Right forelimb (tissue), 1 donor: ENCODE measurements around the gene AHNAK.
"Not testable (repeated sequence)": the region's sequence is repeated elsewhere in the genome, so short reads cannot be mapped to it uniquely, and the experiment has no call there.

ENCODE experiments used
- DNase-seq: peaks from one replicate; pipeline ENCODE4 v3.0.0-alpha.2; 2018

Gene AHNAK

DNA sequence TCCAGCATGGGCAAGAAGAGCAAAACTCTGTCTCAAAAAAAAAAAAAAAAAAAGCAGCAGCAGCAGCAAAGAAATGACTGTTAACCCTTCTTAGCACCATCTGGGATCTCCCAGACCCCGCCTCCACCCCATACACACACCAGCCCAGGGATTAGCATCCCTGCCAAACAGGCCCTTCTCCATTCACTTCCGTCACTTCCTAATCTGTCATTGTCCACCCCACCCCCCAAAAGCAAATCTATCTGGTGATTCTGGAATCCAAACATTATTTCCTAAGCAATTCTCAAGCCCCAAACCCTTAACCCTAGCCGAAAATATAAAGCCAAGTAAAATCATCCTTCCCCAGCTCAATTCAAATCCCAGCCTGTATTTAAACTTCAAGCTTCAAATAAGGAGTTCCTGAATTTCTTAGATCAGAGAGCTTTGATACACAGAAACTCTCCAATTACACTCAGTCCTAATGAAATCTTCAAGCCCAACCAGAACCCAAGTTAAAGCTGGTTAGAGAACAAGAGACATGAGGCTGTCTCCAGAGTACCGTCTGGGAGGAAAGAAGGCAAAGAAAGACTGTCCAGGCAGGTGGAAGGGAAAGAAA, 6.0 kb upstream of the AHNAK start:
- peak; percentile 59 for DNase-seq

DNA sequence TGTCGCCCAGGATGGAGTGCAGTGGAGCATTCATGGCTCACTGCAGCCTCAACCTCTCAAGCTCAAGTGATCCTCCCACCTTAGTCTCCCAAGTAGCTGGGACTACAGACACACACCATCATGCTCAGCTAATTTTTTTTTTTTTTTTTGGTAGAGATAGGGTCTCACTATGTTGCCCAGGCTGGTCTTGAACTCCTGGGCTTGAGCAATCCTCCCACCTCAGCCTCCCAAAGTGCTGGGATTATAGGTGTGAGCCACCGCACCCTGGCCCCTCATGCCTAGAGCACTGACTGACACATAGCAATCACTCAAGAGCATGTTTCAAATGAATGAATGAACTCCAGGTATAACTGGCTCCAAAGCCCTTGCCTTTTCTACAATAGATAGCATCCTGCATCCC, 3.9 kb upstream of the AHNAK start:
- DNase-seq = not testable (repeated sequence)

DNA sequence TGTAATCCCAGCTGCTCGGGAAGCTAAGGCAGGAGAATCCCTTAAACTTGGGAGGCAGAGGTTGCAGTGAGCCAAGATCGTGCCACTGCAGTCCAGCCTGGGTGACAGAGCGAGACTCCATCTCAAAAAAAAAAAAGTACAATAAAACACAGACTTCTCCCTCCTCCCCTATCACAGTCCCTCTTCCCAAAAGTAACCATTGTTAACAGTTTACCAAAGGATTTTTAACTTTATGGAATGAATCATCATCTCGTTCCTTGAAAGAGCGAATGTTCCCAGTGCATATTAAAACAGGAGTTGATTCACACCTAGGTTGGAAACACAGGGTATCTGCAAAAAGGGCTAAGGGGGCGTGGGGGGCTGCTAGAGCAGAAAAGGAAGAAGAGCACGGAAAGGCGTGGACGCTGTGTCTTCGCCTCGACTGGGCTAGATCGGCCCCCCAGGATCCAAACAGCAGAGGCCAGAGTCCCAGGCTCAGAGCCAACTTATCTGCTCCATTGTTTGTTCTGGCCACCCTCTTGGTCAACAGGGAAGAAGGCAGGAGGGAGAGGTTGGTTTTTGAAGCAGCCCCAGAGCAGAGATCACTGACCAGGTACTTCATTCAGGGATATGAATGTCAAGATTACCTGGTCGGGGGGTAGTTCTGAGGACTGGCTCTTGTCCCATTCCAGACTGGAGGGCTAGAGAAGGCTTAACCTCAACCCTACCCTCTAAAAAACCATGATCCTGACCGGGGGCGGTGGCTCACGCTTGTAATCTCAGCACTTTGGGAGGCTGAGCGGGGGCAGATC, 2.1 kb upstream of the AHNAK start:
- DNase-seq = no peak

GRCh38 chr11:62547691-62548281, 1.2 kb upstream of the AHNAK start:
- DNase-seq = no peak

DNA sequence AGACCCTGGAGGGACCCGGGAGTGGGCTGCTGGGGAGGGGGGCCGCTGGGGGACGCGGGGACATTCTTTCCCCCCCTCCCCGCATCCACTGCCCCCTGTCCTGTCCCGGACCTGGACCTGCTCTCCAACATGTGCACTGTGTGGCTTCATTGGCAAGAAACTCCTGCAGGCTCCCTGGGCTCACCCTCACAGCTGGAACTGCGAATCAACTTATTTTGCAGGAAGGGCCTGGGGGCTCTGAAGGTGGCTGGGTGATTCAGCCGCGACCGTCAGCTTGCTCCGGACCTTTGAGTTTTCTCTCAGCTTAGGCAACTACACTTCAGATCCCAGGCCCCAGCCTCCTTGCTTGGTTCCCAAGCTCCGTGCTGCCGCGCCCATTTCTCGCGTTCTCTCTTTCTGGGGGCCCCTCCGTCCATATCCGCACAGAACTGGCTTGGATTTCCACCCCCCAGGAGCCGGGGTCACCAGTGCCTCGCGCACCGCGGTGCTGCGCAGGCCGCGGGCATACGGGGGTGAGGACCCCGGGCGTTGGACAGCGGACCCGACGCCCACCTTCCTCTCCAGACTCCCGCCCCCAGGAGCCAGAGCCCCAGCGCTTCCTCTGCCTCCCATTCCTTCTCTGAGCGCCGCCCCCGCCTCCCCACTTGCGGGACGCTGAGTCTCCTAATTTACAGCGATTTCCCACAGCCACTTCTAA, 471 bp upstream of the AHNAK start:
- peak; percentile 72 for DNase-seq

DNA sequence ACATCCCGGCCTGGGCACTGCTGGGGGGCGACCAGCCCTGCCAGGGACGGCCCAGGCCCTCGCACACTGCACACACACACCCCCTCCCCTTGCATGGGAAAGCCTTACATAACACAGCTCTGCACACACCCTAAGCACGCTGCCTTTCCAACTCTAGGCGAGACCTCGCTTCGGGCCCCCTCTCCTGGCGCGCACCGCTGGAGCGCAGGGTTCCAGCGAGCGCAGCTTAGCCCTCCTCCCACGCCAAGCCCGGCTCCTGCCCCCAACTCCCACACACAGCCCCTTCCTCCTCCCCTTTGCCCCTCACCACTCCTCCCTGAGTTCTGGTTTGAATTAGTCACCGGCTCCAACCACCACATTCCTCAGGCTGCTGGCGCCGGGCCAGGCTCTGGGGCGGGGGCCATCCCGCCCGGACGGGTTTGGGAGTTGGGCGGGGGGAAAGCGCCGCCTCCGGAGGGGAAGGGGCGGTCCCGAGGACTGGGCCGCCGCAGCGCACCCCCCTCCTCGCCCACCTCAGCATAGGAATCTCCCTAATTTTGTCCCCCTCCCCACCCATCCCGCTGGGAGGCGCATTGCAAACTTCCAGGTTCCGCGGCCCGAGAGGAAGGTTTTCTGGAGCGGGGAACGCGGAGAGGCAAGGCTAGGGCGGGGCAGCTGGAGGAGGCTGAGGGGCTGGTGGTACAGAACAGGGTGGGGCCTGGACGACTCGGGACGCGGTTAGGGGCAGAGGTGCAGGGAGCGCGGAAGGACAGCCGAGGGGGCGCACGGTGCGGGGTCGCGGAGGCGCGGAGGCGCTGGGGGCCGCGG, 966 bp downstream of the AHNAK start:
- peak; percentile 99 for DNase-seq

GRCh38 chr11:62544581-62545436, 1.8 kb downstream of the AHNAK start:
- DNase-seq = peak; percentile 50

DNA sequence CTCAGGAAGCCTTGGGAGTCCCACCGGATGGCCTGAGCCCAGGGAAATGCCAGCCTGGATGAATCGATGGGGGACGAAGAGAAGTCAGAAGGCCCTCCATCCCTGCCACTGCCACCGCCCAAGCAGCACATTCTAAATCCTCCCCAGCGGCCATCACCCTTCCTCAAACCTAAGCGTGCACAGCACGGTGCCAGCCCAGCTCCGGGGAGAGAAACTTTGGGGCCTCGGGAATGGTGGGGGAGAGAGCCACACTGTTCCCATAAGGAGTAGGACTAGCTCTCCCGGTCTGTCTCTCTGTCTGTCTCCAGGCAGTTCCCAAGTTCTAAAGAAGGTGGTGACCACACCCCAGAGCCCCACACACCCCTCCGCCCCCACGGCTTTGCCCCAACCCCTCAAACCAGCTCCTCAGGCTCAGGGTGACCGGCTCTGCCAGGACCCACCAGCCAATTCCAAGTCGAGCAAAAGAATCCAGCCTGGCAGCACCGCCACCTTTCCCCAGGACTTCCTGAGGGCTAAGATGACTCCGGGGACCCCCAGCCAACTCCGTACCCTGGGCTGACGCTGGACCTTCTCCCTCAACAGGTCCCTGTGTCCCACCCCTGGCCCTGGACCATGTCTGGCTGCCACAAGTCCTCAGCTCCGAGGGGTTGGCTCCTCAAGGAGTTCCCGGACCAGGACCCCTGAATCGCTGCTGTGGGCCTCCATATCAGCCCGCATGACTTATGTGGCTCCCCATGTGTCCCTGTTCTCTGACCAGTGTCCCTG, 2.7 kb downstream of the AHNAK start:
- peak; percentile 55 for DNase-seq

GRCh38 chr11:62542750-62543567, 3.6 kb downstream of the AHNAK start:
- peak; percentile 91 for DNase-seq

DNA sequence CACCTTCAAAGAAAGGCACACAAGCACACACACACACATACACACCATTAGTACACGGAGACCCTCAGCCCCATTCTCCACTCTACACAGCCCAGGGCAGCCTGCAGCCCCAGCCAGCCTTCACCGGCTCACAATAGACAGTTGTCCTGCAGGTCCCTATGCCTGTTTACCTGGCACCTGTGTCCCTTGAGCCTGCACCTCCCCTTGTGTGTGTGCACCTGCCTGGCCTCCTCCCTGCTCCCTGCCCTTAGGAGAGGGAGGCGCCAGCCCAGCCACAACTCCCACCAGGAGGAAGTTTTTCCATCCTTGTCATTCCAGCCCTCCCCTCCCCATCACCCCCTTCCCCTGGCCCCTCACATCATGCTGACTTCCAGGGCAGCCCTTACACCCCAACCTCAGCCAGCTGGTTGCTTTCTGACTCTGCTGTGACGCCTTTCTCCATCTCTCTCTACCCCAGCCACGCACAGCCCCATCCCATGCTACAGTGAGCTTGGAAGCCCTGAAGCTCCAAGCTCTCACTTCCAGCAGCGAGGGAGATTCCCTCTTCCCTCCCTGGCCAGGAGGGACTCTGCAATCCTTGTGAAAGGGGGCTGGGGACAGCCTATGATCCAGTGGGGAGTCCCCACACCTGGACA, 4.4 kb downstream of the AHNAK start:
- DNase-seq = no peak

DNA sequence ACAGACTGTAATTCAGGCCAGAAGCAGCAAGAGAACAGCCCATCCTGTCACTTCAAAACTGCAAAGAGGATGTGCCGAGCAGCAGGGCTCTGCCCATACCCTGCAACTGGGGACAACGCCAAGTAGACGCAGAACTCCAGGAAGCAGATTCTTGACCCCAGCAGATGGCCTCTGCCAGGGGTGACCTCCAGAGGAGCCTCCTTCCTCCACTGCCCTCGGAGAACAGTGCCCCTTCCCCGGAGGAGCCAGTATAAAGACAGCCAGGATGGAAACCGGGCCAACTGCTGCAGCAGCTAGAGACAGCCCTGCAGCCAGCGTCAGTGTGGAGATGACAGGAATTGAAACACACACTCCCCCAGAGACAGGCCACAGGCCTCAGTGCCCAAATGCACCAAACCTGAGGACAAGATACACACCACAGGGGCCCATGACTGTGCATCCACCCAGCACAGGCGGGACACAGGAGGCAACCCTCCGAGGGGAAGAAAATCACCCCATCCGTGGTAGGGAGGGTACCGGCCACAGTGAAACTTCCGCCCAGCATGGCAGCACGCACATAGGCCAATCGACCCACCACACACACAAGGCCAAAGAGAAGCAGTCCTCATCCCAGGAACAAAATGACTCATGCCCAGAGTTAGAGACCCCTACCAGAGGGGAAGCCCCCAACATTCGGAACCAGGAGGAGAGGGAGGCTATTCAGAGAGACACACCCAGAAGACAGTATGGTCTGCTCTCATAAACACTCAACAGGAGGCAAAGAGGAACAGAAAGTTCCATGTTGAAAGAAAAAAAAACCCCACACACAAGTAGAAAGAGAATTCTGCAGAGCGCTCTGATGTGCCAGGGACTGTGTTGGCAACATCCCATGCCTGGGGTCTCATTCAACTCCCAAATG, 5.6 kb downstream of the AHNAK start:
- DNase-seq = peak; percentile 61

- peak; percentile 79 for DNase-seq
Measured at GRCh38 chr11:62539238-62539925, 7.2 kb downstream of the AHNAK start.

DNA sequence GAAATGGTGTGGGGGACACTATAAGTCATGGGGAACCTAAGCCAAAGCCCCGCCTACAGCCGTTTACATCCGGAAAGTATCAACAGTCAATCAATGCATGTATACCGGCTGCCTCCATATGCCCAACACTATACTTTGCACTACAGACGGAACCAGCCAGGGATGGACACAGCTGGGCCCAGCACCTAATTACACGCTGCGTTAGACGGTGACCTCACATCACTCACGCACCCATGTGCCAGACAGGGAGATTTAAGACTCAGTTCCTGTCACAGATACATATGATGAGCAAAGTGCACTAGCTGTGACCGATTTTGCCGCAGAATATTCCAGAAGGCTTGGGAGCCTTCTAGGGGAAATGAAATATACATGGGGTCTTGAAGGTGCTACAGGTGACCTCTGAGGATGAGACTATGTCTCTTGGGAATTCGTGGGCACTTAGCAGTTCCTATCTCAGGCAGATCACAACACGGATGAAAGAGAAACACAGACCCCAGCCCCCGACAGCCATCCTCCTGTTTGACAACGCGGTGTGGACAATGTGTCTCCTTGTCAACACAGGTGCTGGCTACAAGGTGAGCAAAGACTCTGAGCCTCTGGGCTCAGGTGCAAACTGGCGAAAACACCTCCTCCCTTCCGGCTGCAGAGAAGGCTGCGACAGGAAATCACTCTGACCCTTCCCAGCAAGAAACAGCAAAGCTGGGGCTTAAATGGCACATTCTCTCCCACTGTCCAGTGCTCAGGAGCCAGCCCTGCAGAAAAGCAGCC, 8.0 kb downstream of the AHNAK start:
- DNase-seq = no peak

DNA sequence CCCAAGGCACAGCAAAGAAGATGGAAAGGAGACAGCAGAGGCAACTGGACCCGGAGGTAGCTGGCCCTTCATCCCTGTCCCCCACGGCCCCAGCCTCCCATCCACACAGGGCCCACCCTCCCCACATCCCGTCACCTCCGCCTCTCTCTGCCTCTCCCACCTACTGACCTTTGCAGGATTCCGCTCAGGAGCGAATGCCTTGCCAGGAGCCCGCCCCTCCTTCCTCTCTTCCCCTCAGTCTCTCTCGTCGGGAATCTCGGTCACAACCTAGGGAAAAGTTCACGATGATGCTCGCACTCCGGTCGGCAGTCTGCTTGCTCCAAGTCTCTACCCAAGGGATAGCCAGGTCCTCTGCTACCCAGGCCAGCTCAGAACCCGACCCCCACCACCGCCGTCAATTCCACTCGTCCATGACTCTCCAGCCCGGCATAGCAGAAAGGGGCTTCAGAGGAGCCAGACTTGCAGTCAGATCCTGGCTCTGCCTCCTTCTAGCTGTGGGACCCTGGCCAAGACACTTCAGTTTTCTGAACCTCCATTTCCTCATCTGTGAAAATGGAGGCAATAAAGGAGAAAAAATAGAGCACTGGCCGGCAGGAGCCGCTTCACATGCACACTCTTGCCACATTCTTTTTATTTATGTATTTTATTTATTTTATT, 10.2 kb downstream of the AHNAK start:
- no peak for DNase-seq

DNA sequence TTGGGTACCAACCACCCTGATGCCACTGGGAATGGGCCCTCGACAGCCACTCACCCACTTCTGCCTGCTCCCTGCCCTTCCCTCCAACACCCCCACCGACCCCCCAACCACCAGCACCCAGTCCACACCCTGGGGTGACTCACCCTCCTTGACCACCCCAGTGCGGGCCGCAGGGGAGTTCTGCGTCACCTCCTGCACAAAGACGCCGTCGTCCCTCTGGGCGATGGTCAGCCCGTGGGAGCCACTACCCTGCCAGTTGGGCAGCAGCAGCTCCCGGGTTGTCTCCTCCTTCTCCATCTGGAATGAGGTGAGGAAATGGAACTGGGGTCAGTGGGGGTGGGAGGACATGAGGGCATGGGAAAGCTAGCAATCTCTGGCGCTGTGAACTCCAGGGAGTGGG, 10.8 kb downstream of the AHNAK start:
- no peak for DNase-seq

DNA sequence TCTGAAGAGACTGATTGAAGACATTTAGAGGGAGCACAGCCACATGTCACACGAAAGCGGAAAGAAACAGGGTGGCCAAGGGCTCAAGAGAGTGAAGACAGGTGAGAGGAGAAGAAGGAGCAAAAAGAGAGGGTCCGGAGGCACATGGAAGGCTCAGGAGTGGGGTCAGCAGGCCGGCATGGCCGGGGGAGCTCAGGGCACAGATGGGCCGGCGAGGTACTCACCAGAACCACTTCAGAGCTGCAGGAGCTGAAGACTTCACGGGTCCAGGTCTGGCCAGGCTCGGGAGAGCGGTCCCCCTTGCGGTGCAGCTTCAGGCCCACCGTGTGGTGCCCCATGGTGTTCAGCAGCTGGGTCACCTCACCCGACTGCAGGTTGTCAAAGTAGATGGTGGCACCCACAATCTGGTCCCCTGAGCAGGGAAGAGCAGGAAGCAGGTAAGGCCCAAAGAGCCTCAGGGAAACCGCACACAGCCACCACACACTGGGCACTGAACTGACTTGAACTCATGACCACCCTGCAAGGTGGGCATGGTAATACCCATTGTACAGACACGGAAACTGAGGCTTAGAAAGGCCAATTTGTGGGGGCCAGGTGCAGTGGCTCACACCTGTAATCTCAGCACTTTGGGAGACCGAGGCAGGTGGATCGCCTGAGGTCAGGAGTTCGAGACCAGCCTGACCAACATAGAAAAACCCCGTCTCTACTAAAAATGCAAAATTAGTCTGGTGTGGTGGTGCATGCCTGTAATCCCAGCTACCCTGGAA, 11.6 kb downstream of the AHNAK start:
- DNase-seq = no peak
